ENCODE measurements around the gene COL16A1.

- TF ChIP-seq, protein P1, sequence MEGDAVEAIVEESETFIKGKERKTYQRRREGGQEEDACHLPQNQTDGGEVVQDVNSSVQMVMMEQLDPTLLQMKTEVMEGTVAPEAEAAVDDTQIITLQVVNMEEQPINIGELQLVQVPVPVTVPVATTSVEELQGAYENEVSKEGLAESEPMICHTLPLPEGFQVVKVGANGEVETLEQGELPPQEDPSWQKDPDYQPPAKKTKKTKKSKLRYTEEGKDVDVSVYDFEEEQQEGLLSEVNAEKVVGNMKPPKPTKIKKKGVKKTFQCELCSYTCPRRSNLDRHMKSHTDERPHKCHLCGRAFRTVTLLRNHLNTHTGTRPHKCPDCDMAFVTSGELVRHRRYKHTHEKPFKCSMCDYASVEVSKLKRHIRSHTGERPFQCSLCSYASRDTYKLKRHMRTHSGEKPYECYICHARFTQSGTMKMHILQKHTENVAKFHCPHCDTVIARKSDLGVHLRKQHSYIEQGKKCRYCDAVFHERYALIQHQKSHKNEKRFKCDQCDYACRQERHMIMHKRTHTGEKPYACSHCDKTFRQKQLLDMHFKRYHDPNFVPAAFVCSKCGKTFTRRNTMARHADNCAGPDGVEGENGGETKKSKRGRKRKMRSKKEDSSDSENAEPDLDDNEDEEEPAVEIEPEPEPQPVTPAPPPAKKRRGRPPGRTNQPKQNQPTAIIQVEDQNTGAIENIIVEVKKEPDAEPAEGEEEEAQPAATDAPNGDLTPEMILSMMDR (IDR thresholded peaks at IDR 0.05): no peak
- TF ChIP-seq POLR2A (IDR thresholded peaks at IDR 0.05): no peak
Measured at GRCh38 chr1:31725777-31726535, 22.1 kb upstream of the COL16A1 start.

All from uterus (tissue), 2 donors.